Colonic mucosa (tissue), 4 donors: ENCODE measurements around the gene CENPV. TPM values are rescaled to one million over a fixed set of nuclear protein-coding genes. Genes with fewer than 3 reads are reported as not detected.

Experiments used
- DNase-seq: peaks from one replicate; pipeline ENCODE4 v3.0.0-alpha.2; 2020
- H3K27ac ChIP-seq: fragments of 200-600 bp; one replicate; pipeline ENCODE4 v1.8.0; 2021
- H3K27me3 ChIP-seq: fragments of 200-600 bp; one replicate; pipeline ENCODE4 v1.8.0; 2021
- H3K36me3 ChIP-seq: fragments of 200-600 bp; one replicate; pipeline ENCODE4 v1.8.0; 2021
- H3K4me1 ChIP-seq: fragments of 200-600 bp; one replicate; pipeline ENCODE4 v1.8.0; 2021; ENCODE audit warnings: mild to moderate bottlenecking
- H3K4me3 ChIP-seq: fragments of 200-600 bp; one replicate; pipeline ENCODE4 v1.8.0; 2021
- H3K9ac ChIP-seq, 2 donors: one replicate each; pipeline ENCODE4 v1.7.0; 2013; ENCODE audit warnings: control low read depth in 2 of 2, low read depth in 2 of 2, low read length in 2 of 2
- H3K9me3 ChIP-seq: fragments of 200-600 bp; one replicate; pipeline ENCODE4 v1.8.0; 2021
- intact Hi-C: fragments of 100-400 bp; cut with DNase I; formaldehyde crosslinking; loops from one replicate; pipeline ENCODE4 v1.14.1; 2022
- total RNA-seq, 2 donors: library from RNA; stranded (reverse); fragmentation: NEBNext Ultra II Directional in 1 of 2; extraction: Animal tissue kit (Norgen Biotek cat#: 25700) in 1 of 2; gene quantifications; one replicate each; pipeline ENCODE4 v1.2.1, GENCODE V29; 2021
- TF ChIP-seq, protein P1 (sequence below): fragments of 200-600 bp; IDR thresholded peaks from one replicate; pipeline ENCODE4 v1.8.0; 2022; ENCODE audit warnings: antibody characterized with exemption, mild to moderate bottlenecking
- donor health status: healthy.
- donor health status: DM: no; HTN: no; CAD: no.
- donor health status: DM: no; HTN: no; CAD: no.

Gene CENPV
- total RNA-seq, 2 donors from 2014 or later = 60.6 to 77.4 TPM

DNA sequence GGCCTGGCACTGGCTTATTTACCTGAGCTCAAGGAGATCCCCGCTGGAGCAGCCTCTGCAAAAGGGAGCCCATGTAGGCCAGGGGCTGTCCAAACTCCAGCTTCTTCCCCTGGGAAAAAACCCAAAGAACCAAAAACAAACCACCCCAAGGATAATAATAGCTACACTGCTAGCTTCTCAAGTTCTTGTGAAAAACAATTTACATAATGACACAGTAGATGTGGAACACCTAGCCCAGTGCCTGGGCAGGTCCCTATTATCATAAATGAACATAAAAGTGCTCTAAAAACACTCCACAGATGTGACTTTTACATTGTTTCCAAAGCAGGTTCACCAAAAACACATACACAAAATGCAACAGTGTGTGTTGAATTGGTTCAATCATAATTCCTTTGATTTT, 27.3 kb downstream of the CENPV start:
- H3K4me3 ChIP-seq = no peak overlapping the region
- H3K27ac ChIP-seq = no peak overlapping the region
- no peaks in the 10 kb centered on the region for H3K36me3 ChIP-seq
- H3K9me3 ChIP-seq = no peaks in the 10 kb centered on the region
- intact Hi-C loops = no loop called here
- H3K4me1 ChIP-seq = no peaks in the 10 kb centered on the region
- TF ChIP-seq, protein P1, sequence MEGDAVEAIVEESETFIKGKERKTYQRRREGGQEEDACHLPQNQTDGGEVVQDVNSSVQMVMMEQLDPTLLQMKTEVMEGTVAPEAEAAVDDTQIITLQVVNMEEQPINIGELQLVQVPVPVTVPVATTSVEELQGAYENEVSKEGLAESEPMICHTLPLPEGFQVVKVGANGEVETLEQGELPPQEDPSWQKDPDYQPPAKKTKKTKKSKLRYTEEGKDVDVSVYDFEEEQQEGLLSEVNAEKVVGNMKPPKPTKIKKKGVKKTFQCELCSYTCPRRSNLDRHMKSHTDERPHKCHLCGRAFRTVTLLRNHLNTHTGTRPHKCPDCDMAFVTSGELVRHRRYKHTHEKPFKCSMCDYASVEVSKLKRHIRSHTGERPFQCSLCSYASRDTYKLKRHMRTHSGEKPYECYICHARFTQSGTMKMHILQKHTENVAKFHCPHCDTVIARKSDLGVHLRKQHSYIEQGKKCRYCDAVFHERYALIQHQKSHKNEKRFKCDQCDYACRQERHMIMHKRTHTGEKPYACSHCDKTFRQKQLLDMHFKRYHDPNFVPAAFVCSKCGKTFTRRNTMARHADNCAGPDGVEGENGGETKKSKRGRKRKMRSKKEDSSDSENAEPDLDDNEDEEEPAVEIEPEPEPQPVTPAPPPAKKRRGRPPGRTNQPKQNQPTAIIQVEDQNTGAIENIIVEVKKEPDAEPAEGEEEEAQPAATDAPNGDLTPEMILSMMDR = no peak
- no peaks in the 10 kb centered on the region for H3K27me3 ChIP-seq
- no peak overlapping the region for H3K9ac ChIP-seq
- DNase-seq = no peak

DNA sequence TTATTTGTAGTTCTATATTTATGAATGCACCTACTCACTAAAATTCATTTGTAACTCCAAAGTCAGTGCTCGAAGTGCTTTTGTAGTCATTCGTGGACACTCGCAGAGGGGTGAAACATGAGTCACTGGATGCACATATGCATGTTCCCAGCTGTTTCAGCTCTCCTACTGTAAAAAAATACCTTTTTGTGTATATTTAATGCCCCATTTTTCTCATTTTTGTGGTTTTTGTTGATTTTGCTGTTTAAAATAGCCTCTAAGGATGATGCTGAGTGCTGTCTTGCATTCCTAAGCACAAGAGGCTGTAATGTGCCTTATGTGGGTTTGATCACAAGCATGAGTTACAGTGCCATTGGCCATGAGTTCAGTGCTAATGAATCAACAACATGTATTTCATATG, 30.6 kb downstream of the CENPV start:
- no peaks in the 10 kb centered on the region for H3K36me3 ChIP-seq
- H3K9me3 ChIP-seq = no peaks in the 10 kb centered on the region
- intact Hi-C loops = no loop called here
- H3K4me1 ChIP-seq = no peaks in the 10 kb centered on the region
- no peak overlapping the region for H3K27ac ChIP-seq
- DNase-seq = no peak
- TF ChIP-seq, protein P1 = no peak
- H3K4me3 ChIP-seq = no peak overlapping the region
- H3K9ac ChIP-seq = no peak overlapping the region
- H3K27me3 ChIP-seq = no peaks in the 10 kb centered on the region

DNA sequence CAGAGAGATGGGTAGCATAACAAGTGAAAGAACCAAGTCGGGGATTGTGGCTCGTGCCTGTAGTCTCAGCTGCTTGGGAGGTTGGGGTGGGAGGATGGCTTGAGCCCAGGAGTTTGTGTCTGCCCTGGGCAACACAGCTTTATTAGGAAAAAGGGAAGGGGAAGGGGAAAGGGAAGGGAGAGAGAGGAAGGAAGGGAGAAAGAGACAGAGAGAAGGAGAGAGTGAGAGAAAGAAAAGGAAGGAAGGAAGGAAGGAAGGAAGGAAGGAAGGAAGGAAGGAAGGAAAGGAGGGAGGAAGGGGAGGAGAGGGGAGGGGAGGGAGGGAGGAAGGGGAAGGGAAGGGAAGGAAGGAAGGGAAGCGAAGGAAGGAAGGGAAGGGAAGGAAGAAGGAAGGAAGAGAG, 33.3 kb downstream of the CENPV start:
- intact Hi-C loops = no loop called here
- Histone ChIP-seq H3K27me3 (no peaks in the 10 kb centered on the region), H3K27ac (no peak overlapping the region), H3K4me1 (no peaks in the 10 kb centered on the region), H3K4me3 (no peak overlapping the region), H3K9ac (no peak overlapping the region), H3K36me3 (no peaks in the 10 kb centered on the region), H3K9me3 (no peaks in the 10 kb centered on the region)
- TF ChIP-seq, protein P1 = no peak
- no peak for DNase-seq

DNA sequence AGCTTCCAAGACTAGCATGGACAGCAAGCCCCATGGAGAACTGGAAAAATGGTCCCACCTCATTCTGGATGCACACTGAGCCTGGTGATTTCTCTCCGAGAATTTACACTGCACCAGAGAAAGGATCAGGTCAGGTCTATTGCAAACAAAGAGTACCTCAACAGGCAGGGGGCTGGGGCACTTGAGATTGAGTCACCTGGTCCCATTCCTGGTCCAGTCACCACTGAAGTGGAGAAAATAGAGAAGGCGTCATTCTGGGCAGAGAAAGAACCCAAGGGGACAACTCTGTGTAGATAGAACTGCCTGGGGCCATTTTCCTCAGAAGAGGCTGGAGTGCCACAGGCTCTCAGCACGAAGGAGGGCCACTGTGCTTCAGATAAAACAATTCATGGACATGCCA, 38.4 kb downstream of the CENPV start:
- Histone ChIP-seq H3K27me3 (no peaks in the 10 kb centered on the region), H3K4me3 (no peak overlapping the region), H3K9ac (no peak overlapping the region), H3K36me3 (no peaks in the 10 kb centered on the region), H3K27ac (no peak overlapping the region), H3K9me3 (no peaks in the 10 kb centered on the region), H3K4me1 (no peaks in the 10 kb centered on the region)
- intact Hi-C loops = no loop called here
- no peak for DNase-seq
- TF ChIP-seq, protein P1 = no peak

DNA sequence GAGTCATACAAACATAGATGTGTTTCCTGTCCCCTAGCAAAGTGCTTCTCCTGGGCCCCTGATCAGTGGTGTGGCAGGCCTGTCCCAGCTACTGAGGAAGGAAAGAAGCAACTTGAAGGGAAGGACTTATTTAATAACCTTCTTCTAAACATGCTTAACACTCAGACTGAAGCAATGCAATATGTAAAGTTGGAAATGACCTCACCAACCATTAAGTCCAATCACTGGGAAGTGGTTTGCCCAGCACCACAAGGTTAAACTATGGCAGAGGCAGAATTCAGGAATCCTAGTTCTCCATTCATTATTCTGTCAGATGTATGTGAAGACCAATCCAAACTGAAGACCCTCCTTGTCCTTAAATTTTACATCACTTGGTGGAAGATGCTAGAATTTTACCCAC, 39.1 kb downstream of the CENPV start:
- H3K36me3 ChIP-seq = no peaks in the 10 kb centered on the region
- H3K9ac ChIP-seq = no peak overlapping the region

More for the DNA sequence above, 39.1 kb downstream of the CENPV start:
- H3K27ac ChIP-seq = no peak overlapping the region
- H3K9me3 ChIP-seq = no peaks in the 10 kb centered on the region
- no peak for DNase-seq
- TF ChIP-seq, protein P1 = no peak
- no peak overlapping the region for H3K4me3 ChIP-seq
- intact Hi-C loops = no loop called here
- no peaks in the 10 kb centered on the region for H3K4me1 ChIP-seq
- H3K27me3 ChIP-seq = no peaks in the 10 kb centered on the region
